HG02870 (cell line): ENCODE data around the gene TMEM259.
A peak's percentile ranks its signal among the peaks of the same experiment; 100 is the strongest.

ENCODE experiments used
- ATAC-seq: cut with Tn5 transposase; IDR thresholded peaks from one replicate; pipeline ENCODE4 v1.9.1; 2021; ENCODE audit warnings: mild to moderate bottlenecking, moderate library complexity; ENCODE audit not compliant: unreplicated experiment

Gene TMEM259

DNA sequence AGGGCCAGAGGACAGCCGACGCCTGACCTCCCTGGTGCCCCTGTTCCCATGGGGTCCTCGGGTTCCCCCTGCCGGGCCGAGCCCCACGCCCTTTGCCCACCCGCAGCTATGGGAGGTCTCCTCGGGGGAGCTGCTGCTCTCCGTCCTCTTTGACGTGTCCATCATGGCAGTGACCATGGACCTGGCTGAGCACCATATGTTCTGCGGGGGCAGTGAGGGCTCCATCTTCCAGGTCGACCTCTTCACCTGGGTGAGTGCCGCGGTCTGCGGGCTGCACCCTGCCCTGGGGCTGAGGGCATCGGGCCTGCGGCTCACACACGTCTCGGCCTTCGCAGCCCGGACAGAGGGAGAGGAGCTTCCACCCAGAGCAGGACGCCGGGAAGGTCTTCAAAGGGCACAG, 30.2 kb downstream of the TMEM259 start:
- no peak for ATAC-seq

DNA sequence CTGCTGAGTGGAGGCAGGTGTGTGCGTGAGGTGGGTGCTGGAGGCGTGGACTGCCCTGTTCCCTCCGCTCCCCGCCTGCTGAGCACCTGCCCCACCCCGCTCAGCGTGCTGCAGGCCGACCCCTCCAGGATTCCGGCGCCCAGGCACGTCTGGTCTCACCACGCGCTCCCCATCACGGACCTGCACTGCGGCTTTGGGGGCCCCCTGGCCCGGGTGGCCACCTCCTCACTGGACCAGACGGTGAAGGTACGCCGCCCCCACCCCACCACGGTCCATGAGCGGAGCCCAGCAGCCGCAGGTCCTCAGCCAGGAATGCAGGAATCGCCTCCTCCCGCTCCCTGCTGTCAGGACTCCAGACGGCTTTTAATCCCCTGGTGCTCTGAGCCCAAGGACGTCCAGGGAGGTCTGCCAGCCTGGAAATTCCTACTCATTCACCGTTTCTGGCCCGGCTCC, 30.8 kb downstream of the TMEM259 start:
- ATAC-seq: no peak

DNA sequence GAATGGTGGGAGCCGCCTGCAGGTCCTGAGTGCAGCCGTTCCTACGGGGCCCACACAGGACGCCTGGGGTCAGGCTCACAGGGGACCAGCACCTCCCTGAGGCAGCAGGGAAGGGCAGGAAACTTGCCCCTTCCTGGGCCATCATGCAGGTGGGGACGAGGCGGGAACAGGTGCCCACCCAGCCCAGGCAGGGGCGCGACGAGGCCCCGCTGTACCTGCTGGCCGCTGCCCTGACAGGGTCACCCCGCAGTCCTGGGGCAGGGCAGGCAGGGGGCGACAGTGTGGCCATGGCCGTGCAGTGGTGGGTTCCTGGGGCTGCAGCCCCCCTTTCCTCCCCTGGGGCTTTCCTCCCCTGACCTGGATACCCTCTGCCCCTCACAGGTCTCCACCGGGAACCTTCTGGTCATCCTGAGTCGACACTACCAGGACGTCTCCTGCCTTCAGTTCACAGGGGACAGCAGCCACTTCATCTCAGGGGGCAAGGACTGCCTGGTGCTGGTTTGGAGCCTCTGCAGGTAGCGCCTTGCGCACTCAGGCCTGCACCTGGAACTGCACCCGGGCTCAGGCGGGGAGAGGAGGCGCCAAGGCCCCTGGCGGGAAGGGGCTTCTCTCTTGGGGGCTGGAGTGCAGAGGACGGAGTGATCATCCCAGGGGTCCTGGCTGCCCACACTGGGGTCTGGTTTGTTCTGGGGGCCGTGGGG, 31.4 kb downstream of the TMEM259 start:
- no peak for ATAC-seq

DNA sequence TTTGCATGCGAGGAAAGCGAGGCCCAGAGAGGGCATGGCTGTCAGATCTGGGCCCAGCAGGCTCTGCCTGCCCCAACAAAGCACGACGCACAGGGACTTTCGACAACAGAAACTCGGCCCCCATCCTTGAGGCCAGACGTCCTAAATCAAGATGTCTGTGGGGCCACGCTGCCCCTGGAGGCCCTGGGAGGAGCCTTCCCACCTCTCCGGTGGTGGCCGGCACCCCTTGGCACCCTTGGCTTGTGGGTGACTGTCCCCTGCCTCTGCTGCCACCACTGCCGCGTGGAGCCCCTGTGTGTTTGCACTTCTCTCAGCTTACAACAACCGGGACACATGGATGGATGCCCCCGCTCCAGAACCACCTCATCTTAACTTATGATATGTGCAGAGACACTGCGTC, 32.4 kb downstream of the TMEM259 start:
- ATAC-seq: no peak

DNA sequence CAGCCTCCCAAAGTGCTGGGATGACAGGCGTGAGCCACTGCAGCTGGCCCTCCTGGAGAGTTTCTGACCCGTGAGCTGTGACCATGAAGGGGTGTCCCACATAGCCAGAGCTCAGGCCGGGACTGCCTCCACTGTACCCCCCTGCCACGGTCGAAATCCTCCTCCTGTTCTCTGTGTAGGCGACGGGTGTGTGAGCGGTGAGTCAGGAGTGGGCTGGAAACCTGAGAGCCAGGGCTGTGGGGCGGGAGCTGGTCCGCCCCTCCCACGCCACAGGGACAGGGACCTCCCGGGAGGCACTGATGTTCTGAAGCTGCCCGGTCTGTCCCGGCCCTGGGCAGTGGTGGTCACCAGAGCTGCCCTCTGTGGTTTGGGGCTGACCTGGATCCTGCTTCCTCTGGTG, 32.8 kb downstream of the TMEM259 start:
- ATAC-seq: no peak

DNA sequence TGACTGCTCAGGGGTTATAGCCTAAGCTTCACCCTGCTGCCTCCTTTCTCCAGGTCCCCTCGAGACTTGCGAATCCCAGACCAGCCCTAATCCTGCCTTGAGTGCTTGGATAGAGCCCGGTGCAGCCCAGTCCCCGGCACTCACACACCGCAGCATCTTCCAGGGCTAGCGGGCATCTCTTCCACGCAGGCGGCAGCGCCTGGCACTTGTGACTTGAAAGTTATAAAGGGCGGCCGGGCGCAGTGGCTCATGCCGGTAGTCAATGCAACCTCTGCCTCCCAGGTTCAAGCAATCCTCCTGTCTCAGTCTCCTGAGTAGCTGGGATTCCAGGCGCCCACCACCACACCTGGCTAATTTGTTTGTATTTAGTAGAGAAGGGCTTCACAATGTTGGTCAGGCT, 34.8 kb downstream of the TMEM259 start:
- ATAC-seq: no peak

DNA sequence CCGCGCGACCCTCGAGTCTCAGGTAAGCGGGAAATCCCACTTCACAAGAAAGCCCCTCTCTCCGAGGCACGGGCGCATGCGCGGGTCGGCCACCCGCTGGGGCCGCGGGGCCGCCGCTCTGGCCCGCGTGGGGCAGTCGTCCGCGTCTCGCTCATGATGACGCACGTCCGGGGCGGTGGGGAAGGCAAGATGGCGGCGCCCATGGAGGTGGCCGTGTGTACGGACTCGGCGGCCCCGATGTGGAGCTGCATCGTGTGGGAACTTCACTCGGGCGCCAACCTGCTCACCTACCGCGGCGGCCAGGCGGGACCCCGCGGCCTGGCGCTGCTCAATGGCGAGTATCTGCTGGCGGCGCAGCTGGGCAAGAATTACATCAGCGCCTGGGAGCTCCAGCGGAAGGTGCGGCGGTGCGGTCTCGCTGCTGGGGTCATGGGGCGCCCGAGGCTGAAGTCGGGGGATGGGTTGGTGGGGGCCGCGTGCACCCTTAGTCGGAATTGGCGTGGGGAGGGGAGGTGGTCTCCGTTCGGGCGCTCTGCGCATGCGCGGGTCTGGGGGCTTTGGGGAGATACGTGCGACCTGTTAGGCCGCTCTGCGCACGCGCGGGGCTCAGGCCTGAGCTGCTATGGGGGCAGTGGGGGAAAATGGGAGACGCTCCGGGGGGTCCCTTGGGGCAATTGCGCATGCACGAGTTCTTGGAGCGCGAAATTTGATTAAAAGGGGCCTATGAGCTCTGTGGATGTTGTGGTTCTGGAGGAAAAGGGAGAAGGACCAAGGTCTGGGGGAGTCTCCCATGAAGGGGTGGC, 36.6 kb downstream of the TMEM259 start, which contains the start of gene WDR18:
Gene WDR18 (plus strand): TSS at position 181 of the 803 bp plus-strand sequence. CDS start 9 bp downstream, at position 190.
- peak; percentile 68 for ATAC-seq

DNA sequence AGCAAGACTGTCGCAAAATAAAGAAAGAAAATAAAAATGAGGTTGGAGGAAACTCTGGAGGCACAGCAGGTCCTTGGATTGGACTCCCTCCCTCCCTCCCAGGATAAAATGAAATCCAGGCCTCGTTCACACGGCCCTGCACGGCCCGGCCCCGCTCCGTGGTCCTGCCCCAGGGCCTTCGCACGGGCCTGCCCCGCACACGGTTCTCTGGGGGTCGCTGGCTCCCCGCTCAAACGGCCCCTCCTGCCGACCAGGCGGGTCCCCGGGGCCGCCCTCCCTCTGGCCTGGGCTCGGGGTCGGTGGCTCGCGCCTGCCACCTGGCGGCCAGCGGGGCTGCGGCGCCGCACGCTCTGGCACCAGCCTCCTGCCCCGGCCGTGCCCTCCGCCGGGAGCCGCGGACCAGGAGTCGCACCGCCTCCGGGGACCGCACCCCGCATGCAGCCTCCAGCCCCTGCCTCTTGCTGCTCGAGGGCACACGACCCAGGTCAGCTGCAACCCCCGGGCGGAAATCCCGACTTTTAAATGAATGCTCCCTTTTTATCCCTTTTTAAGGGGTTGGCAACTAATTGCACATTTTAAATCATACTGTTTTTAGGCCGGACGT, 38.3 kb downstream of the TMEM259 start:
- ATAC-seq: no peak

DNA sequence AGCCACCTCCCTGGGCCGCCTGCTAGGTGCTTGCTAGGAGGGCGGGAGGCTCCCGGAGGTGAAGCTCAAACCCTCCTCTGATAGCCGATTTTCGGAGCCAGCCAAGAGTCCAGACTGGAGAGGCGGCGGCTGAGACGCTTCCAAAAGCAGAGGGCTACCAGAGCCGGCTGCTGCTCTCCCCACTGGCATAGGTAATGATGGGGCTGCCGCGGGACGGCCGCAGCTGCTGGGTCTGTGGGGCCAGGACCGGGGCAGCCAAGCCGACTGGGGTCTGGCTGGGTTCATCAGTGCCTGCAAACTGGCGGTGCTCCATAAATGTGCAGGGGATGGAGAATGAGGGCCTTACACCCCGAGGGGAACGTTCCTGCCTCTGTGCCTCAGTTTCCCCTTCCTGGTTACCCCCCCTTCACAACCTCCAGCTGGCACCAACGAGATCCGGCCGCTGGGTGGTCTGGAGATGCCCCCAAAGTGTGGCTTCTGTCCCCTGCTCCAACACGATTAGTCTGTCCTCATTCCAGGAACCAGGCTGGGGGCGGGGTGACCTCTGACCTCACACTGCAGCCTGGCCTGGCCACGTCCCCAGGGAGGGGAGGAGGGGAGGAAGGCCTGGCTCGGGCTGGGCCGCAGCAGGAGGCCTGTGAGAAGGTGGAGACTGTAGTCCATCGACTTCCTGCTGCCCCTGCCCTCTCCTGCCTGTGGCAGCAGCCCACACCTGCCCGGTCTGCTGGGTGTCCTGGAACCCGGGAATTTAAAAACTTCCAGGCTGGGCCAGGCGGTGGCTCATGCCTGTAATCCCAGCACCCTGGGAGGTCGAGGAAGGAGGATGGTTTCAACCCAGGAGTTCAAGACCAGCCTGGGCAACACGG, 40.6 kb downstream of the TMEM259 start:
- no peak for ATAC-seq

DNA sequence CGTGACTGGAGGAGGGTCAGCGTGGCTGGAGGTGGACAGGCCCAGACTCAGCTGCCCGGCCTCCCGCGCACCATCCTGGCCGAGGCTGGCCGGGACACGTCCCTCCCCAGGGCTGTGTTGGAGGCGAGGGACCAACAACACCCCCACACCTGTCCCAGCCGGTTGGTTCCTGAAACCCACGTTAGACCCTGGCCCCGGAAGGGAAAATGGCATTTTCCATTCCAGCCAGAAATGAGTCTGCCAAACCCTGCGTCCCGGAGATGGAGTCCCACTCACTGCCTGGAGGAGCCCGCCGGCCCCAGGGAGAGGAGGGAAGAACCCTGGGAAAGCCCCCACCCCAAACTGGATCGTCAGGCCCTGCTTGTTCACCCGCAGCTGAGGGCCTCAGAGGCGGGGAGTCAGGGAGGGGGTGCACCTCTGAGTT, 41.6 kb downstream of the TMEM259 start:
- ATAC-seq: no peak

DNA sequence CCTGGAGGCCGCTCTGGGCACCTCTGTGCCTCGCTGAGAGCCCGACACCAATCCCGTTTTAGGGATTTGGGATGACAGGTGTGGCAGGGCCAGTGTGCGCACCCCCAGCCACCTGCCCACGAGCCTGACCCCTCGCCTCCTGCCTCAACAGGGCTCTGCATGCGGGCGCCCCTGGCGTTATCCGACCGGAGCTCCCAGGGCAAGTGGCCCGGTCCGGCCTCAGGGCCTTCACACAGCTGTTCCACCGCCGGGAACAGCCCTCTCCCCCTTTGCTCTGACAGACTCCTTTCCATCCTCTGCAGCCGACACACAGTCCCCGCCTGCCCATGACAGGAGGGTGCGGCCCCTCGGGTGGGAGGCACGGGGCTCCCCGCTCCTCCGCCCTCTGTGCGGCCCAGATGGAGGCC, 43.9 kb downstream of the TMEM259 start:
- no peak for ATAC-seq

DNA sequence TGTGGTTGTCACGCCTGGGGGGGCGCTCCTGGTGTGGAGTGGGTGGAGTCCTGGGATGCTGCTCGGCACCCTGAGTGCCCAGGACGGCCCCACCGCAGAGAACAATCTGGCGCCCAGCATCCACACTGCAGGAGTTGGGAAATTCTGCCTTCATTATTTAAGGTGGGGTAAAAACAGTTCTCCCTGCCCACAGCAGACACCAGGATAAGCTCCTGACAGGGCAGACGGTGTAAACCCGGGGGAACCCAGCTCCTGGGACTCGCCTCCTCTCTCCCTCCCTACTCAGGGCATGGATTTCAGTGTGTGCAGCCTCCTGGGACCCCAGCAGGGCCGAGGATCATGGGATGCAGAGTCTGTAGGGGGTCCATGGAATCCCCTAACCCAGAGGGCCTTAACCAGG, 44.4 kb downstream of the TMEM259 start:
- ATAC-seq: no peak

DNA sequence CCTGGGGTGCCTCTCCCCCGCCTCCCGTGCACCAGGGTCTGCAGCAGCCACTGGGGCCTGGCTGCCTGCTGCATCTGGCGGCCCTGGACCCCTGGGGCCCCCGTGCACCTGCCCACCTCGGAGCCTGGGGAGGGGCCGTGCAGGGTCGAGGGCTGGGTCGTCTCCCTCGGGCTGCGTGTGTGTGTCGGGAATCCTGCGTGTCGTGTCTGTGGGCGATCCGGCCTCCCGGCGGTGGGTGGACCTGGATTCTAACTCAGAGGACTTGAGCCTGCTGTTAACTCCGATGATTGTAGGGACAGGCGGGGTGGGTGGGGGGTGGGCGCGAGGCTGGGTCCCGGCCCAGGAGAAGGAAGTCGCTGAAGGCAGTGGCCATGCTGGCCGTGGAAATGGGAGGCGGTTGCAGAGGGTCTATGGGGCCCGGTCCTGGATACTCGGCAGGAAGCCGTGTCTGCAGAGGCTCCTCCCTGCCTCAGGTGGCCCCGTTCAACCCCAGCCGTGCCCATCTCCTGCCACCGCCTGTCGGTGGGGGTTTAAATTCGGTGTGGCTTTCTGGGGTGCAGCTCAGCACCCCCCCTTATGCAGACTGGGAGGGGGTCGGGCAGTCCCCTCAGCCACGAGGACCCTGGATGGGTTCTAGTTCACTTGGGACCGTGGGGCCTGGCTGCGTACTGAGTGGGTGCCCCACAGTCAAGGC, 46.2 kb downstream of the TMEM259 start:
- no peak for ATAC-seq

DNA sequence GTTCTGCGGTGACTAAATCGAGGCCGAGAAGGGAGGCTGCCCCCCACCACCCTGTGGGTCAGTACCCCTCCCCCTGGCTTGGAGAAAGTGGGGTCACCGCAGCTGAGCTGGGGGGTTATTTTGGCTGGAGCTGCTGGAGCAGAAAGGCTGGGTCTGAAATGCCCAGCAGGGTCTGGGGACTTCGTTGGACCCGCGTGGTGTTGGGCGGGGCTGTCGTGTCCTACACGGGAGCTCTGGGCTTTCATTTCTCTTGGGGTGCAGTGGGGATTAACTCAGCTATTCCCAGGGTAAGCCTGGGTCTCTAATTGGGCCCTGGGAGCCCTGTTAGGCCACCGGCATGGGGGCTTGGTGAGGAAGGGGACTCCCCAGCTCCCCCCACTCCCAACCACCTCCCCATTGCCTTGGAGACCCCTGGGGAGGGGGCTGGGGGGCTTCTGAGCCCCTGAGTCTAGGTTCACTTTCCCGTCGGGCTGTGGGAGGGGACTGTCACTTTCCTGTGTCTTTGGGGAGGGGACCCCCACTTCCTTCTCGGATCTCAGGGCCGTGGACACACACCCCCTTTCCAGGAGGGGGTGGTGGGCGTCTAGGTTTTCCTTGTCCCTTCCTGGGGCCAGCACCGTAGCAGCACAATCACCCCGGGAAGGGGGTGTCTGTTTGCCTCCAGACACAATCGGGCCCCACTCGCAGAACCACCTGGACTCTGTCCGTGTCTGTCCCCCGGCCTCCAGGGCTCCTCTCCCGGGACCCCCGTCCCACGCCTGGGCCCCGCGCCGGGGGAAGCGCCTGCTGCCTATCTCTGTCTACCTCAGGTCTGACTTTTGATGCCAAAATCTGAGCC, 47.0 kb downstream of the TMEM259 start:
- ATAC-seq: no peak

DNA sequence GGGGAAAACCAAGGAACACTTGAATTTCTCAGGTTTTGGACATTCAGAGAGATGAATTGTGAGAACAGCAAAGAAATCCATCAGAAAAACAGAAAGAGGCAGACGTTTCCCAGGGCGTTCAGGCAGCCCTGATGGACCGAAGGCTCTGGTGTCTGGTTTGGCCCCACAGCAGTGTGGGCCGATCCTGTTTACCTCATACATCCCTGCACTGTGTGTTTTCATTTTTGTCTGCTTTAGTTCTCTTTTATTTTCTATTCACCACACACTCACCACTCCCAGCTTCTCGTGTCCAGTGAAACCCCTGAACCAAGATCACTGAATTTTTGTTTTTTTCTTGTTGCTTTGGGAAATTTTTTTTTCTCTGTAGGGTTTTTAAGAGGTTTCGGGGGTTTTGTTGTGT, 48.6 kb downstream of the TMEM259 start:
- ATAC-seq: no peak

DNA sequence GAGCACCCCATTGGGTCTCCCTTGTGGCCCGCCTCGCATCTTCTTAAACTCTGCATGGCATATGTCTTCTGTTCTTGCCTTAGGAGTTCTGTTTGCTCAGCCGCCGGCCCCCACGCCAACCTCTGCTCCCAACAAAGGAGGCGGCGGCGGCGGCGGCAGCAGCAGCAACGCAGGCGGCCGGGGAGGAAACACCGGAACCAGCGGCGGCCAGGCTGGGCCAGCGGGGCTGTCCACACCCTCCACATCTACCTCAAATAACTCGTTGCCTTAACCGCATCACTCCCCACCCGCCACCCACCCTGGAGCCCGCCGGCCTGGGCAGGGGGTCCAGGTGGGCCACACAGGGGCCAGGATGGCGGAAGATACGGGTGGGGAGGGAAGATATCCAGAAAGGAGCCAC, 49.1 kb downstream of the TMEM259 start:
- ATAC-seq: no peak

DNA sequence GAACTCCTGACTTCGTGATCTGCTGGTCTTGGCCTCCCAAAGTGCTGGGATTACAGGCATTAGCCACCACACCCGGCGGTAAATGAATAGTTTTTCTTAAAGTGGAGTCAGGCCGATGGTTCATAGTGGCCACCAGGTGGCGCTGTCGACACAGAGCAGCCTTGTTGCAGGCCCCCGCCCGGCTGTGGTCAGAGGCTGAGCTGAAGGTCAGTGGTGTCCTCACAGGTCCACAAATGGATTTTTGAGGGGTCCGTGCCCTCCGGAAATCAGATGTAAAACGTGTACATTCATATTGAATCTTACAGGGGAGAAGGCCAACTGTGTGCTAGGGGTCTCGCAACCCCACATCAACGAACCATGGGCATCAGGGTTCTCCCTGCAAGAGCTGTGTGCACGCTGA, 50.2 kb downstream of the TMEM259 start:
- ATAC-seq: no peak

DNA sequence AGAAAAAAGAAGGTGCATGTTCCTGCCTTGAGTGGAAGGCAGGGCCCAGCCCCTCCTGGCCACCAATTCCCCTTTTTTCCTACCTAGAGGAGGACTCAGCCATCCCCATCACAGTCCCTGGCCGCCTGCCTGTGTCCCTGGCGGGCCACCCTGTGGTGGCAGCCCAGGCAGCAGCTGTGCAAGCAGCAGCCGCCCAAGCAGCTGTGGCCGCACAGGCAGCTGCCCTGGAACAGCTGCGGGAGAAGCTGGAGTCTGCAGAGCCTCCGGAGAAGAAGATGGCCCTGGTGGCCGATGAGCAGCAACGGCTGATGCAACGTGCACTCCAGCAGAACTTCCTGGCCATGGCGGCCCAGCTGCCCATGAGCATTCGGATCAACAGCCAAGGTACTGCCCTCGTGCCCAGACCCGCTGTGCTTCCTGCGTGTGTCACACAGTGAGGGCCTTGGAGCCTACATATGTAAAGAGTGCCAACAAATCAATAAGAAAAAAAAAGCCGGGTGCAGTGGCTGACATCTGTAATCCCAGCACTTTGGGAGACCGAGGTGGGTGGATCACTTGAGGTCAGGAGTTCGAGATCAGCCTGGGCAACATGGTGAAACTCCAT, 54.3 kb downstream of the TMEM259 start:
- ATAC-seq: no peak
